HepG2 (cell line): ENCODE data around the gene CCDC170. TPM values are rescaled to one million over a fixed set of nuclear protein-coding genes. Genes with fewer than 3 reads are reported as not detected.

Experiments
- ARNTL ChIP-seq: sonication (generic); formaldehyde crosslinking; IDR thresholded peaks from 2 replicates; pipeline ENCODE4 v1.4.0; 2020; ENCODE audit warnings: mild to moderate bottlenecking, missing genetic modification reagents
- EED ChIP-seq: sonication (generic); formaldehyde crosslinking; IDR thresholded peaks from 2 replicates; pipeline ENCODE4 v1.5.0; 2020; ENCODE audit warnings: mild to moderate bottlenecking, missing genetic modification reagents
- FOXK1 ChIP-seq: sonication (generic); formaldehyde crosslinking; IDR thresholded peaks from 2 replicates; pipeline ENCODE4 v1.4.0; 2020; ENCODE audit warnings: low read depth, missing genetic modification reagents, borderline replicate concordance
- ISL2 ChIP-seq: sonication (generic); formaldehyde crosslinking; IDR thresholded peaks from 2 replicates; pipeline ENCODE4 v1.5.0; 2020; ENCODE audit warnings: missing genetic modification reagents
- POGZ ChIP-seq: sonication (generic); formaldehyde crosslinking; IDR thresholded peaks from 2 replicates; pipeline ENCODE4 v1.4.0; 2020; ENCODE audit warnings: mild to moderate bottlenecking, missing genetic modification reagents
- POLR2G ChIP-seq: fragments of 200-400 bp; formaldehyde crosslinking; IDR thresholded peaks from 2 replicates; pipeline ENCODE4 v1.6.1; 2018; ENCODE audit warnings: mild to moderate bottlenecking, low read depth, low read length, moderate library complexity
- PPARG ChIP-seq: conservative IDR thresholded peaks from 2 replicates; pipeline ENCODE4 v1.6.1; 2016; ENCODE audit warnings: missing biosample characterization, missing genetic modification reagents
- RBFOX2 ChIP-seq: fragments of 200-400 bp; formaldehyde crosslinking; IDR thresholded peaks from 2 replicates; pipeline ENCODE4 v1.6.1; 2017; ENCODE audit warnings: low read depth, mild to moderate bottlenecking, low read length
- ZNF678 ChIP-seq: sonication (generic); formaldehyde crosslinking; IDR thresholded peaks from 2 replicates; pipeline ENCODE4 v1.4.0; 2020; ENCODE audit warnings: mild to moderate bottlenecking, missing genetic modification reagents
- polyA plus RNA-seq, 8 experiments: library from polyadenylated mRNA; depleted of rRNA in 3 of 8; stranded (reverse) in 7 of 8; unstranded in 1 of 8; fragments of >200 nt; fragmentation: Illumina TruSeq in 4 of 8; extraction: Trizol in 4 of 8; gene quantifications; 2 replicates each; pipeline versions ENCODE4 v1.2.1 to v1.2.3, GENCODE V29; 2011 to 2016; ENCODE audit warnings: low read depth in 4 of 8, missing spikeins in 1 of 8, mixed read lengths in 1 of 8; ENCODE audit not compliant: insufficient read depth in 1 of 8
- total RNA-seq, 5 experiments: library from RNA; depleted of rRNA; stranded (reverse); fragments of >200 nt; fragmentation: Illumina TruSeq; extraction: Trizol; gene quantifications; 2 replicates each; pipeline ENCODE4 v1.2.3, GENCODE V29; 2016; ENCODE audit warnings: low read depth in 1 of 5
- TF ChIP-seq, protein P1 (sequence below): sonication (generic); formaldehyde crosslinking; IDR thresholded peaks from 2 replicates; pipeline ENCODE4 v1.4.0; 2020; ENCODE audit warnings: missing genetic modification reagents, borderline replicate concordance

The CCDC170 gene
- total and polyA plus RNA-seq, 2 of the 13 experiments (the other 11 are each of a cell fraction or from before 2014, with no cell fraction given): 0.90 to 5.1 TPM

DNA sequence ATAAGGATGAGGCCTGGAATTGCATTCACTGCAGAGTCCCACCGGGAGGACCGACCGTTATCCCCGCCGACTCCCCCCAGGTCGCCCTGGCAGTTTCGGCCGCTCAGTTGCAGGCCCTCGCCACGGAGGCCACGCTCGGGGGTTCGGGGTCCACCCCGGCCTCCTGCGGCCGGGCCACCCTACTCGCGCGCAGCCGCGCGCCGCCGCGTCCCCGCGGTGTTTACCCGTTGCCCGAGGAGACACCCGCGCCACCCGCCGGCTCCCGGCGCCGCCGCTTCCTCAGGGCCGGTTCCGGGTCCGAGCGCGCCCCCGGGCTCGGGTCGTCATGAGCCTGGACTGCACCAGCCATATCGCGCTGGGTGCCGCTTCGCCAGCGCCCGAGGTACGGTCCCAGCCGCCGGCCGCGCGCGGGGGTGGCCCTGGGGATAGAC lies at the start of gene CCDC170 (continued):
- peak; percentile 87 for TF ChIP-seq EED
- TF ChIP-seq POGZ (CRISPR knock-in tag): no peak
- no peak for TF ChIP-seq FOXK1 (CRISPR knock-in tag)
- TF ChIP-seq, protein P1, sequence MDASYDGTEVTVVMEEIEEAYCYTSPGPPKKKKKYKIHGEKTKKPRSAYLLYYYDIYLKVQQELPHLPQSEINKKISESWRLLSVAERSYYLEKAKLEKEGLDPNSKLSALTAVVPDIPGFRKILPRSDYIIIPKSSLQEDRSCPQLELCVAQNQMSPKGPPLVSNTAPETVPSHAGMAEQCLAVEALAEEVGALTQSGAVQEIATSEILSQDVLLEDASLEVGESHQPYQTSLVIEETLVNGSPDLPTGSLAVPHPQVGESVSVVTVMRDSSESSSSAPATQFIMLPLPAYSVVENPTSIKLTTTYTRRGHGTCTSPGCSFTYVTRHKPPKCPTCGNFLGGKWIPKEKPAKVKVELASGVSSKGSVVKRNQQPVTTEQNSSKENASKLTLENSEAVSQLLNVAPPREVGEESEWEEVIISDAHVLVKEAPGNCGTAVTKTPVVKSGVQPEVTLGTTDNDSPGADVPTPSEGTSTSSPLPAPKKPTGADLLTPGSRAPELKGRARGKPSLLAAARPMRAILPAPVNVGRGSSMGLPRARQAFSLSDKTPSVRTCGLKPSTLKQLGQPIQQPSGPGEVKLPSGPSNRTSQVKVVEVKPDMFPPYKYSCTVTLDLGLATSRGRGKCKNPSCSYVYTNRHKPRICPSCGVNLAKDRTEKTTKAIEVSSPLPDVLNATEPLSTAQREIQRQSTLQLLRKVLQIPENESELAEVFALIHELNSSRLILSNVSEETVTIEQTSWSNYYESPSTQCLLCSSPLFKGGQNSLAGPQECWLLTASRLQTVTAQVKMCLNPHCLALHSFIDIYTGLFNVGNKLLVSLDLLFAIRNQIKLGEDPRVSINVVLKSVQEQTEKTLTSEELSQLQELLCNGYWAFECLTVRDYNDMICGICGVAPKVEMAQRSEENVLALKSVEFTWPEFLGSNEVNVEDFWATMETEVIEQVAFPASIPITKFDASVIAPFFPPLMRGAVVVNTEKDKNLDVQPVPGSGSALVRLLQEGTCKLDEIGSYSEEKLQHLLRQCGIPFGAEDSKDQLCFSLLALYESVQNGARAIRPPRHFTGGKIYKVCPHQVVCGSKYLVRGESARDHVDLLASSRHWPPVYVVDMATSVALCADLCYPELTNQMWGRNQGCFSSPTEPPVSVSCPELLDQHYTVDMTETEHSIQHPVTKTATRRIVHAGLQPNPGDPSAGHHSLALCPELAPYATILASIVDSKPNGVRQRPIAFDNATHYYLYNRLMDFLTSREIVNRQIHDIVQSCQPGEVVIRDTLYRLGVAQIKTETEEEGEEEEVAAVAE (CRISPR knock-in tag): 0 out of 2 replicates have a peak, but pooled peaks have one; percentile 12
- peak; percentile 65 for TF ChIP-seq ZNF678
- TF ChIP-seq ISL2 (CRISPR knock-in tag): no peak
- TF ChIP-seq PPARG (CRISPR knock-in tag): 0 out of 2 replicates have a peak, but pooled peaks have one; percentile 2
- peak; percentile 42; the same call in 1 of the 2 replicates for TF ChIP-seq ARNTL (CRISPR knock-in tag)
- TF ChIP-seq POLR2G: peak; percentile 76
- TF ChIP-seq RBFOX2: peak; percentile 83
